RWPE1 (cell line): ENCODE data around the gene SRSF4.
"Not testable (repeated sequence)": the region's sequence is repeated elsewhere in the genome, so short reads cannot be mapped to it uniquely, and the experiment has no call there.

Experiments
- CTCF ChIA-PET: fragments of 350-600 bp; sonication (Branson Sonifier 250); formaldehyde crosslinking; extraction: SDS; loops from one replicate; lab custom pipeline; 2021; lab: Yijun Ruan, JAX
- POLR2A ChIA-PET: fragments of 400-600 bp; formaldehyde crosslinking; extraction: SDS; loops from one replicate; lab custom pipeline; 2020; ENCODE audit warnings: antibody characterized with exemption; ENCODE audit not compliant: low non-redundant PET; lab: Yijun Ruan, JAX
- DNase-seq: peaks from one replicate; pipeline ENCODE4 v3.0.0; 2012; ENCODE audit warnings: low spot score
- H3K27ac ChIP-seq: fragments of 450-650 bp; 2 replicates; pipeline ENCODE4 v1.5.1; 2017
- TF ChIP-seq, protein P1 (sequence below): fragments of 450-650 bp; conservative IDR thresholded peaks from 2 replicates; pipeline ENCODE4 v1.5.1; 2017; ENCODE audit warnings: low read depth, mild to moderate bottlenecking

SRSF4 gene

DNA sequence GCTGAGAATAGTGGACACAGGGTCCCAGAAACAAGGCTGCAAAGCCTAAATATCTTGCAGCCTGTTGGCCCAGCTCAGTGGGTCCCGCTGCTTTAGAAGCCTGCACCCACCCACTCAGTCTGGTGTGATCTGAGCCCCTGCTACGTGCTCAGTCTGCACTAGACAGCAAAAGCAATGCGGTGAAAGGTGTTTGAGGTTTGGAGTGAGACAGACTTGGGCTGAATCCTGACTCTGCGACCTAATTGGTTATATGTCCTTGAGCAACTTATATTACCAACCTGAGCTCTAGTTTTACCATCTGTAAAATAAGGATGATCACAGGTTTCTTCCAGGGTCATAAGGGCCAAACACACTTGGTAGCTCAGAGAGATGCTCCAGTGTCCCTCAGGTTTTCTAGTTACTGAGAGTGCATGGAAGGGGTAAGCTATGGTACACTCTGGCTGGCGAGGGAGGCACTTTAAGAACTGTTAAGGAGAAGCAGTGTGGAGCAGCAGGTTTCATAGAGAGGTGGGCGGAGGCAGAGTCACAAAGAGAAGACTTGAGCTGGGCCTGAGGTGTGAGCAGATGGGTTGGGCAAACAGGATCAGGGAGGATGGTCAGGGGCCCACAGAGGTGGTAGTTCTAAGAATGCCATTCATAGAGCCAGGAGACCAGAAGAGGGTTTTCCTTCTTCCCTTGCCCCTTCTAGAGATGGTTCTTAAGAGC, 68.1 kb downstream of the SRSF4 start:
- no peak overlapping the region for H3K27ac ChIP-seq
- TF ChIP-seq, protein P1, sequence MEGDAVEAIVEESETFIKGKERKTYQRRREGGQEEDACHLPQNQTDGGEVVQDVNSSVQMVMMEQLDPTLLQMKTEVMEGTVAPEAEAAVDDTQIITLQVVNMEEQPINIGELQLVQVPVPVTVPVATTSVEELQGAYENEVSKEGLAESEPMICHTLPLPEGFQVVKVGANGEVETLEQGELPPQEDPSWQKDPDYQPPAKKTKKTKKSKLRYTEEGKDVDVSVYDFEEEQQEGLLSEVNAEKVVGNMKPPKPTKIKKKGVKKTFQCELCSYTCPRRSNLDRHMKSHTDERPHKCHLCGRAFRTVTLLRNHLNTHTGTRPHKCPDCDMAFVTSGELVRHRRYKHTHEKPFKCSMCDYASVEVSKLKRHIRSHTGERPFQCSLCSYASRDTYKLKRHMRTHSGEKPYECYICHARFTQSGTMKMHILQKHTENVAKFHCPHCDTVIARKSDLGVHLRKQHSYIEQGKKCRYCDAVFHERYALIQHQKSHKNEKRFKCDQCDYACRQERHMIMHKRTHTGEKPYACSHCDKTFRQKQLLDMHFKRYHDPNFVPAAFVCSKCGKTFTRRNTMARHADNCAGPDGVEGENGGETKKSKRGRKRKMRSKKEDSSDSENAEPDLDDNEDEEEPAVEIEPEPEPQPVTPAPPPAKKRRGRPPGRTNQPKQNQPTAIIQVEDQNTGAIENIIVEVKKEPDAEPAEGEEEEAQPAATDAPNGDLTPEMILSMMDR: no peak
- POLR2A ChIA-PET: no interaction called here
- DNase-seq: no peak
- CTCF ChIA-PET: interaction anchor here (0.7 to 0.9 kb wide), 2 partner anchors 64 to 232 kb away, joined by 3 read pairs; no protein-coding TSS in a partner anchor

DNA sequence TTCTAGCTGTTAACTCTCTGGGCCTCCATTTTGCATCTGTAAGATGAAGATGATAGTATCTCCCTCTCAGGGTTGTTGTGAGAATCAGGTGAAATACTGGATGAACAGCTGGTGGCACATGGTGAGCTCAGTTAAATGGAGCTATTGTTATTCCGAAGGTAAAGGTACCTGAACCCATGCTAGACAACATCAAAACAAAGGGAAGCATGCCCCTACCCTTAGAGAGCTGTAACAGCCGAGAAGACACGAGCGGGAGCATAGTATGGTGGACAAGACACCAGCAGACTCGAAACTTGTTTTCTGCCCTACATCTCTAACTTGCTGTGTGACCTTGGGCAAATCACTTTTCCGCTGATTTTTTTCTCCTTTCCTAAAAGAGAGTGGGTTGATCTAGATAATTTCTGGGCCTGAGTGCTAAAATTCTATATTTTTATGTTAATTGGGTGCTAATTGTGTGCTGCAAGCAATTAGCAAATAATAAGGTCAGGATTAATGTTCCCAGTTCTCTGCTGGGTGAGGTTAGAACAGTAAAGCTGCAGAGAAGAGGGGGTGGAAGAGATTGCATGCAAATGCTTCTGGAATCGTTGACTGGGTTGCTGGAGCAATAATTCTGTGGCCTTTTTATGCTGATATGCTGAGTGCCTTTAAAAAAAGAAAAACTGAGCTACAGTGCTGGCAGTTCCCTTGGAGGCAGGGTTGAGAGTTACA, 68.8 kb downstream of the SRSF4 start:
- H3K27ac ChIP-seq: no peak overlapping the region
- ChIA-PET CTCF (interaction anchor here (0.5 to 1.2 kb wide), 2 partner anchors 19 to 152 kb away, joined by 4 read pairs; no protein-coding TSS in a partner anchor), POLR2A (no interaction called here)
- DNase-seq: no peak
- TF ChIP-seq, protein P1: no peak

DNA sequence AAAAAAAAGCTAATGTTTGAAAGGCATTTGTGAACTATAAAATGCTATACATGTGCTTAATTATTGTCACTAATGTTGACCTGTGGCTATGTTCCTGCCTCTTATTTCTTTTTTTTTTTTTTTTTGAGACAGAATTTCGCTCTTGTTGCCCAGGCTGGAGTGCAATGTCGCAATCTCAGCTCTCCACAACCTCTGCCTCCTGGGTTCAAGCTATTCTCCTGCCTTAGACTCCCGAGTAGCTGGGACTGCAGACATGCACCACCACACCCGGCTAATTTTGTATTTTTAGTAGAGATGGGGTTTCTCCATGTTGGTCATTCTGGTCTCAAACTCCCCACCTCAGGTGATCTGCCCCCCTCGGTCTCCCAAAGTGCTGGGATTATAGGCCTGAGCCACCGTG, 73.7 kb downstream of the SRSF4 start:
- DNase-seq, H3K27ac ChIP-seq, CTCF ChIA-PET: not testable (repeated sequence)
- POLR2A ChIA-PET: interaction anchor here (0.7 kb wide), 1 partner anchor 1047 kb away, joined by 16 read pairs; no protein-coding TSS in a partner anchor

DNA sequence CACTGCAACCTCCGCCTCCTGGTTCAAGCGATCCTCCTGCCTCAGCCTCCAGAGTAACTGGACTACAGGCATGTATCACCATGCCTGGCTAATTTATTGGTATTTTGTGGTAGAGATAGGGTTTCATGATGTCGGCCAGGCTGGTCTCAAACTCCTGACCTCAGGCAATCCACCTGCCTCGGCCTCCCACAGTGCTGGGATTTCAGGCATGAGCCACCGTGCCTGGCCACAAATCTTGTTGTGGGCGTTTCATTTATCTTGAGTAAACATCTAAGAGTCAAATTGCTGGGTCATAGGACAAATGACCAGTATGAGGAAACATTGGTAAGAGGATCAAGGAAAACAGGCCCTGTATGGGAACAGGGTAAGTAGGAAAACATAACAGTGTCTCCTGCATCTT, 75.9 kb downstream of the SRSF4 start:
- H3K27ac ChIP-seq: no peak overlapping the region
- DNase-seq: no peak
- POLR2A ChIA-PET: no interaction called here
- TF ChIP-seq, protein P1: no peak
- CTCF ChIA-PET: interaction anchor here (0.7 kb wide), 1 partner anchor 321 kb away, joined by 4 read pairs; no protein-coding TSS in a partner anchor

DNA sequence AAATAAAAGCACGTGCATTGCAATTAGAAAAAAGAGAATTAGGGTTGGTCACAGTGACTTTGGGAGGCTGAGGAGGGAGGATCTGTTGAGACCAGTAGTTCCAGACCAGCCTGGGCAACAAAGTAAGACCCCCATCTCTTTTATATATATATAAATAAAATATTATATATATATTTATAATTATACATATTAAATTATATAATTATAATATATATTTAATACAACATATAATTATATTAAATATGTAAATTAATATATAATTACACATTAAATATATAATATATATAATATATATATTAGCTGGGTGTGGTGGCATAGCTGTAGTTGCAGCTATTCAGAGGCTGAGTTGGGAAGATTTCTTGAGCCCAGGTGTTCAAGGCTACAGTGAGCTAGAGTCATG, 81.2 kb downstream of the SRSF4 start:
- TF ChIP-seq, protein P1: no peak
- H3K27ac ChIP-seq: no peak overlapping the region
- POLR2A ChIA-PET: no interaction called here

DNA sequence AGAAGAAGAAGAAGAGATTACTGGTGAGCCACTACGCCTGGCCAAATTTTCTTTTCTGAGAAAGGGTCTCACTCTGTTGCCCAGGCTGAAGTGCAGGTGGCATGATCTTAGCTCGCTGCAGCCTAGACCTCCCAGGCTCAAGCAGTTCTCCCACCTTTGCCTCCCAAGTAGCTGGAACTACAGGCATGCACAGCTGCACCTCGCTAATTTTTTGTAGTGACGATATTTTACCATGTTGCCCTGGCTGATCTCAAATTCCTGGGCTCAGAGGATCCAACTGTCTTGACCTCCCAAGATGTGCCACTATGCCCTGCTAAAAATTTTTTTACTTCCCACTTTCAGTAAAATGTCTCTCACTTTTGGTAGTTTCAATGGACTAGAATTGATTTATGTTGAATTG, 82.4 kb downstream of the SRSF4 start:
- ChIA-PET POLR2A (interaction anchor here (0.8 kb wide), 1 partner anchor 190 kb away, joined by 4 read pairs; no protein-coding TSS in a partner anchor), CTCF (no interaction called here)
- DNase-seq: no peak
- TF ChIP-seq, protein P1: no peak
- no peak overlapping the region for H3K27ac ChIP-seq

More for the DNA sequence above, 81.2 kb downstream of the SRSF4 start:
- CTCF ChIA-PET: interaction anchor here (0.6 to 0.7 kb wide), 2 partner anchors 18 to 250 kb away, joined by 3 read pairs; no protein-coding TSS in a partner anchor
- DNase-seq: no peak
